ENCODE results near the gene ERC1.

ERC1 gene

GRCh38 chr12:1418144-1418543 is 427.1 kb downstream of the ERC1 start:
- H3K4me3 ChIP-seq (ENCODE audit: low read depth, low read length): no peak overlapping the region

DNA sequence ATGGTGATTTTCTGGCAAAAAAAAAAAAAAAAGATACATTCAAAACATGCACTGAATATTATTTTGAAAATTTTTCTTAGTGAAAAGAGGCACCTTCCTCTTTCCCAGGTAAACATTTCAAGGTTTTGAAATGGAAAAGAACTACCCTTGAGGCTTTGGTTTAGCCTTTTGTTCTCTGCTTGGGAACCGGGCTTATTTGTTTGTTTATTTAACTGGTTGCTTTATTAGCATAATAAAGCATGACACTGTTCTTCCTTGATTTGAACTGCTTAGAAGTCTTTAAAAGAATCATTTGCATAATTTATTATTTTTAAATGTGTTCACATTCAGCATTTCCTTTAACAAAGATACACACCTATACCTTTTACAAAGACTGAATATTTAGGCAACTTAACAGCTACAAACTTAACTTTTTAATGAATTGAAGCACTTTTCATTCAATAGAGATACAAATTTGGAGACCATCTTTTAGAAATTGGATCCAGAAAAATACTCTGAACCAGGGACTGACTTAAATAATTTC is 428.9 kb downstream of the ERC1 start:
- TF ChIP-seq CTCF (IDR thresholded peaks at IDR 0.05; ENCODE audit: low read depth, low read length): no peak
- H3K4me3 ChIP-seq (ENCODE audit: low read depth, low read length): no peak overlapping the region

More at GRCh38 chr12:1418144-1418543, 427.1 kb downstream of the ERC1 start:
- no peak for TF ChIP-seq CTCF (IDR thresholded peaks at IDR 0.05; ENCODE audit: low read depth, low read length)

GRCh38 chr12:1421091-1421846 is 430.2 kb downstream of the ERC1 start:
- no peak overlapping the region for H3K4me3 ChIP-seq (ENCODE audit: low read depth, low read length)
- no peak for TF ChIP-seq CTCF (IDR thresholded peaks at IDR 0.05; ENCODE audit: low read depth, low read length)

- no peak for TF ChIP-seq CTCF (IDR thresholded peaks at IDR 0.05; ENCODE audit: low read depth, low read length)
- no peak overlapping the region for H3K4me3 ChIP-seq (ENCODE audit: low read depth, low read length)
These were observed 431.7 kb downstream of the ERC1 start for GRCh38 chr12:1422604-1423315.

- no peak overlapping the region for H3K4me3 ChIP-seq (ENCODE audit: low read depth, low read length)
- no peak for TF ChIP-seq CTCF (IDR thresholded peaks at IDR 0.05; ENCODE audit: low read depth, low read length)
These were observed 433.8 kb downstream of the ERC1 start for GRCh38 chr12:1424674-1425395.

GRCh38 chr12:1425396-1425729 is 434.3 kb downstream of the ERC1 start:
- no peak for TF ChIP-seq CTCF (IDR thresholded peaks at IDR 0.05; ENCODE audit: low read depth, low read length)
- no peak overlapping the region for H3K4me3 ChIP-seq (ENCODE audit: low read depth, low read length)
